EL (cell line): ENCODE measurements around the gene DCUN1D3.
"Not testable (repeated sequence)": the region's sequence is repeated elsewhere in the genome, so short reads cannot be mapped to it uniquely, and the experiment has no call there.

Experiments
- DNase-seq: peaks from one replicate; pipeline ENCODE4 v3.0.0-alpha.2; 2016

DCUN1D3 gene, protein sequence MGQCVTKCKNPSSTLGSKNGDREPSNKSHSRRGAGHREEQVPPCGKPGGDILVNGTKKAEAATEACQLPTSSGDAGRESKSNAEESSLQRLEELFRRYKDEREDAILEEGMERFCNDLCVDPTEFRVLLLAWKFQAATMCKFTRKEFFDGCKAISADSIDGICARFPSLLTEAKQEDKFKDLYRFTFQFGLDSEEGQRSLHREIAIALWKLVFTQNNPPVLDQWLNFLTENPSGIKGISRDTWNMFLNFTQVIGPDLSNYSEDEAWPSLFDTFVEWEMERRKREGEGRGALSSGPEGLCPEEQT

DNA sequence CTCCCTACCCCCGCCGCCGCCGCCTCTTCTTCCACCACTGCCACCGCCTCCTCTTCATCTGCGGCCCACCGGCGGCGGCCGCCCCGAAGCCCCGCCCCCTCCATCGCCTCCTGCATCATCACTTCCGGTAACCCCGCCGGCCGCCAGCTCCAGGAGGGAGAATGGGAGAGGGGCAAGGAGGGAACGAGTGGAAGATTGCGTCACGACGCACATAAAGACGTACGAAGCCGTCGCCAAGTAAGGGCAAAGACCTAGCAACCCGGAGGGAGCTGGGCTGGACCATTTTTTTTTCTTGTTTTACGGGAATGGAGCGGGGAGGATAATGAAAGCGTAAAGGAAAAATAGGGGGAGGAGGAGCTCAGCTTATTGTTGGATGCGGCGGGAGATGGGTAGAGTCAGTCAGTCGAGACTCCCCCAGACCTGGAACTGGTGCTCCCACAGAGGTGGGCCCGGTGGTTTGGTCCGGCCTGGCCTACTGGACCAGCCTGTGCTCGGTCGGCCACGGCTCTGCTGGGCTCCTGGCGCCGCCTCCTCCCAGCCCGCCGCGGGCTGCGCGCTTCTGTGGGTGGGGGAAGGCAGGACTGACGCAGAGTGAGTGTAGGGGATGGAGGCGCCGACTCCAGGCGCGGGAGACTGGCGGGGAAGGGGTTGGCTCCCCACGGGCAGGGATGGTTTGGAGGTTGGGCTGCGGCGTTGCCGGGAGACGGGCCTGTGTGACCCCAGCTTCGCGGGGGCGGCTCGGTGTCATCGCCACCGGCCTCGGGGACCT, at the start of gene DCUN1D3, which contains the start of gene LYRM1:
TSS of gene DCUN1D3 (minus strand) at position 60 of the 769 bp plus-strand sequence. CDS start 37,820 bp downstream, outside the sequence.
TSS of gene LYRM1 (plus strand) at position 473 of the 769 bp plus-strand sequence. CDS start 14,785 bp downstream, outside the sequence.
- DNase-seq = peak; percentile 99

DNA sequence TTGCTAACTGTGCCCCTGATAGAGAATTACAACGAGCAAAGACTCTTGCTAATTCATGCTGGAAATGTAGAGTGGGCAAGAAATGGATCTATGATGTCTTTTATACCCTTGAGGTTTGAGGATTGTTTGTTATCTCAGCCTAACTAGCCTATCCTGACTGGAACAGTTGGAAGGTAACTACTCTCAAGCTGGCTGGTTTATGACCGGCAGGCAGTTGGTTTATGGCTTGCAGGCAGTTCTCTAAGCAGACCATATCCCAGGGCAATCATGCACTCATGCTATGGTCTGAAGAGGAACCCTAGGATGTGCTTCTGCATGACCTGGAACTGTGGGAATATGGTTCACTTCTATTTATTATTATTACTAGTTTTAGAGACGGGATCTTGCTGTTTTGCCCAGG, 49.5 kb upstream of the DCUN1D3 start:
- no peak for DNase-seq

- no peak for DNase-seq
Measured at GRCh38 chr16:20948444-20948843, 48.3 kb upstream of the DCUN1D3 start.

GRCh38 chr16:20946015-20946629, 46.0 kb upstream of the DCUN1D3 start:
- DNase-seq = no peak

GRCh38 chr16:20945575-20945875, 45.4 kb upstream of the DCUN1D3 start:
- DNase-seq = not testable (repeated sequence)

DNA sequence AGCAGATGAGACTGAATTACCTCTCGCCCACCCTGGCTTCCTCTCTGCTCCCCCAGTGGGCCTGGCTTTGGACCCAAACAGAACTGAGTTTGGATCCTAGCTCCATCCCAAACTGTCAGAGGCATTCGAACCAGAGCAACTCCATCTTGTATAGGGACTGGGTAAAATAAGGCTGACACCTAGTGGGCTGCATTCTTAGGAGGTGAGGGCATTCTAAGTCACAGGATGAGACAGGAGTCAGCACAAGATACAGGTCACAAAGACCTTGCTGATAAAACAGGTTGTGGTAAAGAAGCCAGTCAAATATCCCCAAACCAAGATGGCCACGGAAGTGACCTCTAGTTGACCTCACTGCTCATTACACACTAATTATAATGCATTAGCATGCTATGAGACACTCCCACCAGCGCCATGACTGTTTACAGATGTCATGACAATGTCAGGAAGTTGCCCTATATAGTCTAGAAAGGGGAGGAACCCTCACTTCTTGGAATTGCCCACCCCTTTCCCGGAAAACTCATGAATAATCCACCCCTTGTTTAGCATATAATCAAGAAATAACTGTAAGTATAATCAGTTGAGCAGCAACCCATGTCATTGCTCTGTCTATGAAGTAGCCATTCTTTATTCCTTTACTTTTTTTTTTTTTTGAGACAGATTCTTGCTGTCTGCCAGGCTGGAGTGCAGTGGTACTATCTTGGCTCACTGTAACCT, 44.9 kb upstream of the DCUN1D3 start:
- DNase-seq = peak; percentile 19

DNA sequence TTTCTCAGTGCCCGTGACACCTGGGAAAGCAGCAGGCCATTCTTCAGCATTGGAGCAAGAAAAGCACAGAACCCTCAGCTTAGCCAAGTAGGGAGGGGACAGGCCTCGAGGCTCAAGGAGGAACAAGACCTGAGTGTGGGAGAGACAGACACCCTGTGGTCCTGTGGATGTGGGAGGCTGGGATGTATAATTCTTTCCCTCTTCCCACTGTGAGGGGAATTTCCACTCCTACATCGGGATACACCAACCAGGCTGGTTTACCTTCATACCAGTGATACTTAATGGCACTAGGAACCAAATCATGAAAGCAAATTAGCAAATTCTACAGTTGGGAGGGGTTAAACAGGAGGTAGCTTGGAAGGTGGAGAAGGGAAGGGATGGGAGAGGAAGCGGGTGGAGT, 42.1 kb upstream of the DCUN1D3 start:
- no peak for DNase-seq

- DNase-seq = no peak
Measured at GRCh38 chr16:20941636-20941926, 41.4 kb upstream of the DCUN1D3 start.

DNA sequence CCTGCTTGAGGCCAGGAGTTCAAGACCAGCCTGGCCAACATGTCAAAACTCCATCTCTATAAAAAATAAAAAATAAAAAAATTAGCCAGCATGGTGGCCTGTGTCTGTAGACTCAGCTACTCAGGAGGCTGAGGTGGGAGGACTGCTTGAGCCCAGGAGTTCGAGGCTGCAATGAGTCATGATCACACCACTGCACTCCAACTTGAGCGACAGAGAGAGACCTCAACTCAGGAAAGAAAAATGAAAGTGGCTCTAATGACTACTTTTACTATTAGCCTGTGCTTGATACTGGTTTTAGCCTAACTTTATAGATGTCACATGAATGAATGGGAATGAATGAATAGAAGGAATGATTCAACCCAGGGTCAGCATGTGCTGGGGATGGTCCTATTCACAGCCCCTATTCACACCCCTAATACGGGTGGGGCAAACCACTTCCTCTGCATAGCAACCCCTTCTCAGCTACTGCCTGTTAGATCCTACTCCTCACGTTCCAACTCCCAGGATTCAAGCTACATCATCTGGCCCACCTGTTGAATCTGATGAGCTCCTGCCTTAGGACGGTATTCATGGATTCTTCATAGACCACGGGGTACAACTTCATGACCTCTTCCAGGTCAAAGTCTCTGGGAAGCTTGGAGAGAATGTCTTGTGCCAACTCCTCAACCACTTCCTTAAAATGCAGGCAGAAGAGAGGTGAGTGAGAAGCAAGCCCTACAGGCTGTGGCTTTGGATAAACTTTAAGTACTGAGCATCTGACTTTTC, 40.9 kb upstream of the DCUN1D3 start:
- DNase-seq = no peak

DNA sequence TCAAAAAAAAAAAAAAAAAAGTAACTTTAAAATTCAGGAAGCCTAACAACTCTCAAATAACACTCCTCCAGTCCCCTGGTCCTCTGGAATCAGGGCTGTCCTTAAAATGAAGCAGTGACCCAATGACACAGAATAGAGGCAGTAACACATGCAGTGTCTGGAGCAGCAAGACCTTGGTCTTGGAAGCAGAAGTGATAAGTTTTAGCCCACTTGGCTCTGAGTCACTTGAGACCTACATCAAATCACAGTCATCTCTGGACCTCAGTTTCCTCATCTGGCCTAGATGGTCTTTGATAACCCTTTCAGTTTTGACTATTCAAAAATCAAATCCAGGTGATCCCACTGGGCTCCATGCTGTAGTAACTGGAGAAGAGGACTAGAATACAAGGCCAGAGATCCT, 39.5 kb upstream of the DCUN1D3 start:
- DNase-seq = no peak

DNA sequence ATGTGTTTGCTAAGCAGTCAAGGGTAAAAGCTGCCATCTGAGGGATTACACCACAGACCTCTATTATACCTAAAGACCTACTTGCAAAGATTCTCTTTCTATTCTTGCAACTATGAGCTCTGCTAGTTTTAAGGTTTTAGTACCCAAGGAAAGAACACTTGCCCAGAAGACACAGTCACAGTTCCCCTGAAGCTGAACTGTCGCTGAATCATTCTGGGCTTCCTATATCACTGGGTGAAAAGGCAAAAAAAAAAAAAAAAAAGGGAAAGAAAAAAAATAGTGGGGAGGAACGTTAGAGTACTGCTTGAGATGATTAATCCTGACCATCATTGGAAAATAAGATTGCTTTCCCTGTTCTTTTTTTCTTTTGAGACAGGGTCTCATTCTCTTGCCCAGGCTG, 38.3 kb upstream of the DCUN1D3 start:
- peak; percentile 42 for DNase-seq

DNA sequence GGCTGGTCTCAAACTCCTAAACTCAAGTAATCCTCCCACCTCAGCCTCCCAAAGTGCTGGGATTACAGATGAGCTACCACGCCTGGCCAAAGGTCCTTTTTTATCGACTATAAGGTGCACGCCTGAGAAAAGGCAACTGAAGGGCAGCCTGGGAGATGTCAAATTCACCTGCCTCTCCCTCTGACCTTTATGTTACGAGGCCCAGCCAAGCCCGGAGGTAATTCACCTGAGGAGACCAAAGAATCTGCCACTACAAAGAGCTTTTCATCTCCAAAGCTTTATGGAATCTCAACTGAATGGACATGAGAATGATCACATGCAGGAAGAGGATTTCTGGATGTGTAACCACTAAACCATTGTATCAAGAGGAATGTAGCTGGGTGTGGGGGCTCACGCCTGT, 37.6 kb upstream of the DCUN1D3 start:
- DNase-seq = no peak

- no peak for DNase-seq
Measured at GRCh38 chr16:20933589-20933988, 33.4 kb upstream of the DCUN1D3 start.

DNA sequence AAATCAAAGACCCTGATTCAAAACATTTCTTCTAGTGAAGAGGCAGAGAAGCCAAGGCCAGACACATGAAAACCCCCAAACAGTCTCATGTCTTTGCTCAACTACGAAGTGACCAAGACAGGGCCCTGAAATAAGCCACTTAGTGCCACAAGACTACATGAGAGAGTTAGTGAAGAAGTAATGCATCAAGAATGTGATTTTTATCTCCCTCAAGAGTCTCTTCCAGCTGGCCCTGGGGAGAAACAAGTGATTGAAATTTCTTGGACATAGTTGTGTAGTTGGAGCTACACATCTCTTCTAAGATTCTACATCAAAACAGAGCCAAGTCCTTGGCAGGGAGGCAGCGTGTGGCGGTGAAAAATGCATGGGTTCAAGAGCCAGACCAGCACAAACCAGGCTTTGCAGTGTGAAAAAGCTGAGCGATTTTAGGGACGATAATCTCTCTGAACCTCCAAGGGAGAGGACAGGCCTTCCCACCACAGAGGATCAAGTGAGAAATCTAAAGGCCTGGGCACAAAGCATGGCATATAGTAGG, 31.0 kb upstream of the DCUN1D3 start:
- DNase-seq = no peak

DNA sequence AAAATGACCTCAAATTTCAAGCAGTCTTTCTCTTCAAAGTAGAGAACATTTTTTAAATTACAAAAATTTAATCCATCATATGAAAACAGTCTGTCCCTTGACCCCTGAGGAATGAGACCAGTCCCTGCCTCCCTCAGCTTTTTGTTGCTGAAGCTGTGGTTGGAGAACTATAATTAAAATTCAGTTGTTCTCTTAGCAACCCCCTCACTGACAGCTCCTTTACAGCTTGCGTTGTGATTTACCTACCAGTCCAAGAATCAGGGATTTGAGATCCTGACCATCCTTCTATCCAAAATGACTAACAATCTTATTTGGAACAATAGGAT, 30.2 kb upstream of the DCUN1D3 start:
- DNase-seq = no peak

GRCh38 chr16:20929676-20930364, 29.7 kb upstream of the DCUN1D3 start:
- DNase-seq = not testable (repeated sequence)

- no peak for DNase-seq
Measured at GRCh38 chr16:20928774-20929411, 28.7 kb upstream of the DCUN1D3 start.

DNA sequence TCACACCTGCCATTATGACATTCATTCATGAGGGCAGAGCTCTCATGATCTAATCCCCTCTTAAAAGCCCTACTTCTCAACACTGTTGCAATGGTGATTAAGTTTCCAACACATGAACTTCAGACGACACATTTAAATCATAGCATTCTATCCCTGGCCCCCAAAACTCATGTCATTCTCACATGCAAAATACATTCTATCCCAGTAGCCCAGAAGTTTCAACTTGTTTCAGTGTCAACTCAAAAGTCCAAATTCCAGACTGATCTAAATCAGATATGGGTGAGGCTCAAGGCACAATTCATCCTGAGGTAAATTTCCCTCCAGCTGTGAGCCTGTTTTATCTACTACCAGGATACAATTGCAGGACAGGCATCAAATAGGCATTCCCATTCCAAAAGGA, 25.6 kb upstream of the DCUN1D3 start:
- DNase-seq = no peak

- DNase-seq = no peak
Measured at GRCh38 chr16:20923876-20924275, 23.7 kb upstream of the DCUN1D3 start.

GRCh38 chr16:20920799-20921198, 20.6 kb upstream of the DCUN1D3 start:
- DNase-seq = no peak

DNA sequence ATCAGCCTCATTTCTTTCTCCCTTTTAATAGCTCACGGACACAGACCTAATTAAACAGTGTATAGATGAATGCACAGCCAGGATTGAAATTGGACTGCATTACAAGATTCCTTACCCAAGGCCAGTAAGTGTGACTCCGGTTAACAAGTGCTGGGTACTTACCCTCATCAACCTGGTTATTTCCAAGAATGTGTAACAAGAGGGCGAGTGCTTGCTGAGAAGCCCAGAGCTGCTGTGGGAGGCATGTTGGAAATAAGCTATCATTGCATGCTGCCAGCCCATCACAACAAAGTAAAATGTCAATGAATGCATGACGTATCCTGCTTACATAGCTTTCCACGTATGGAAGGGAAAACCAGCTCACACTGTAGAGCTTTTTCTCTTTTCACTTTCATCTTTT, 19.9 kb upstream of the DCUN1D3 start:
- no peak for DNase-seq
